Caco-2 (cell line): Measurements from ENCODE around the gene PDE4D. TPM values are rescaled to one million over a fixed set of nuclear protein-coding genes. Genes with fewer than 3 reads are reported as not detected.

Experiments
- BruUV-seq: library from RNA; stranded (reverse); fragments of 400-500 nt; replicated peaks from 2 replicates; lab custom pipeline; 2021; lab: Mats Ljungman, UMichigan
- CTCF ChIA-PET: fragments of 300-600 bp; sonication (Branson Sonifier 250); formaldehyde crosslinking; loops from one replicate; lab custom pipeline; 2022; ENCODE audit warnings: antibody characterized with exemption; lab: Charles Lee
- POLR2A ChIA-PET: fragments of 300-600 bp; sonication (Branson Sonifier 250); formaldehyde crosslinking; loops from one replicate; lab custom pipeline; 2022; ENCODE audit warnings: antibody characterized with exemption; lab: Charles Lee
- DNase-seq, 2 experiments: peaks; one replicate each; pipeline versions ENCODE4 v3.0.0 to v3.0.0-alpha.2; 2020 to 2022
- H3K27me3 ChIP-seq: replicated peaks from 2 replicates; pipeline ENCODE4 v1.6.0; 2011; ENCODE audit warnings: low read length; ENCODE audit not compliant: control insufficient read depth, insufficient read depth
- H3K36me3 ChIP-seq: 2 replicates; pipeline ENCODE4 v1.5.1; 2011; ENCODE audit warnings: low read length; ENCODE audit not compliant: control insufficient read depth, insufficient read depth
- H3K4me1 ChIP-seq: fragments of 250-450 bp; sonication (Bioruptor Pico); 2 replicates; pipeline ENCODE4 v1.5.1; 2020; ENCODE audit warnings: mild to moderate bottlenecking
- H3K4me3 ChIP-seq: 2 replicates; pipeline ENCODE4 v1.5.1; 2011; ENCODE audit warnings: low read depth, mild to moderate bottlenecking, control low read depth, low read length
- H3K9me3 ChIP-seq: fragments of 250-450 bp; sonication (Bioruptor Pico); 2 replicates; pipeline ENCODE4 v1.5.1; 2020; ENCODE audit warnings: mild to moderate bottlenecking, moderate library complexity
- H3K27ac Mint-ChIP-seq: one replicate; pipeline ENCODE4 v1.8.0; 2022; ENCODE audit warnings: mixed read lengths; ENCODE audit not compliant: unreplicated experiment
- H3K27me3 Mint-ChIP-seq: one replicate; pipeline ENCODE4 v1.8.0; 2022; ENCODE audit warnings: mixed read lengths; ENCODE audit not compliant: insufficient read depth, unreplicated experiment
- H3K36me3 Mint-ChIP-seq: one replicate; pipeline ENCODE4 v1.8.0; 2022; ENCODE audit warnings: mild to moderate bottlenecking, mixed read lengths; ENCODE audit not compliant: insufficient read depth, unreplicated experiment
- H3K4me1 Mint-ChIP-seq: one replicate; pipeline ENCODE4 v1.8.0; 2022; ENCODE audit warnings: low read depth, mixed read lengths; ENCODE audit not compliant: unreplicated experiment
- H3K4me3 Mint-ChIP-seq: one replicate; pipeline ENCODE4 v1.8.0; 2022; ENCODE audit warnings: mild to moderate bottlenecking, moderate library complexity, mixed read lengths; ENCODE audit not compliant: unreplicated experiment
- H3K9me3 Mint-ChIP-seq: one replicate; pipeline ENCODE4 v1.8.0; 2022; ENCODE audit warnings: mixed read lengths; ENCODE audit not compliant: unreplicated experiment
- intact Hi-C: fragments of 100-400 bp; cut with micrococcal nuclease; formaldehyde crosslinking; loops from one replicate; pipeline ENCODE4 v1.10.0; 2022; ENCODE audit not compliant: unreplicated experiment
- total RNA-seq: library from RNA; stranded (reverse); gene quantifications from 2 replicates; pipeline ENCODE4 v1.2.3, GENCODE V29; 2022
- TF ChIP-seq, protein P1 (sequence below), 2 experiments: fragments of 200-600 bp in 1 of 2; IDR thresholded peaks; 1 replicate in 1 of 2; 2 replicates in 1 of 2; pipeline versions ENCODE4 v1.5.1 to v1.8.0; 2011 to 2022; ENCODE audit warnings: antibody characterized with exemption in 1 of 2, control low read depth in 1 of 2, inconsistent platforms in 1 of 2, low read depth in 1 of 2, low read length in 1 of 2, mild to moderate bottlenecking in 1 of 2, moderate library complexity in 1 of 2; ENCODE audit not compliant: insufficient read depth in 1 of 2, severe bottlenecking in 1 of 2, unreplicated experiment in 1 of 2

The PDE4D gene
- total RNA-seq, 1 experiment from 2014 or later, result 89.8 TPM

DNA sequence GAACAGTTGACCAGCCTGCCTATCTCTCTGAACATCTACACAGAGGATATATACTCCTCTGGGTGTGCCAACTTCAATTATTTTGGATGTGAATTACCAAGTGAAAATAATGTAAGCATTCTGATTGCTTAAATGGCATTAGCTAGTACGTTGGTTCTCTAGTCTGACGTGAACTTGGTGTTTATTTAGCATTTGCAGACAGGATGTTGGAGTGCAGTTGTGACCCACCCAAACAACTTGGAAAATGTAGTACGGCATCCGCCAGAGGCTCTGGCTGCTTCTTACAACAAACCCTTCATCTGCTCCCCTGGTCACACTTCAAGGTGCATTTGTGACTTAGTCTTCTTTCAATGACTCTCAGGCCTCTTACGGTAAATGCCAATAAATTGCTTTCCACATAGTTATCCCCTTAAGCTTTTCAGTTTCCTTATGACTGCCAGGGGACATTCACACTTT, 616.6 kb downstream of the PDE4D start:
- Mint-ChIP-seq H3K9me3 (no peaks in the 10 kb centered on the region), H3K4me1 (no peaks in the 10 kb centered on the region), H3K4me3 (no peak overlapping the region), H3K27me3 (no peaks in the 10 kb centered on the region), H3K36me3 (no peaks in the 10 kb centered on the region), H3K27ac (no peak overlapping the region)
- Histone ChIP-seq H3K4me3 (no peak overlapping the region), H3K36me3 (no peaks in the 10 kb centered on the region), H3K27me3 (no peaks in the 10 kb centered on the region), H3K9me3 (no peaks in the 10 kb centered on the region), H3K4me1 (no peaks in the 10 kb centered on the region)
- no peak for DNase-seq
- TF ChIP-seq, protein P1, sequence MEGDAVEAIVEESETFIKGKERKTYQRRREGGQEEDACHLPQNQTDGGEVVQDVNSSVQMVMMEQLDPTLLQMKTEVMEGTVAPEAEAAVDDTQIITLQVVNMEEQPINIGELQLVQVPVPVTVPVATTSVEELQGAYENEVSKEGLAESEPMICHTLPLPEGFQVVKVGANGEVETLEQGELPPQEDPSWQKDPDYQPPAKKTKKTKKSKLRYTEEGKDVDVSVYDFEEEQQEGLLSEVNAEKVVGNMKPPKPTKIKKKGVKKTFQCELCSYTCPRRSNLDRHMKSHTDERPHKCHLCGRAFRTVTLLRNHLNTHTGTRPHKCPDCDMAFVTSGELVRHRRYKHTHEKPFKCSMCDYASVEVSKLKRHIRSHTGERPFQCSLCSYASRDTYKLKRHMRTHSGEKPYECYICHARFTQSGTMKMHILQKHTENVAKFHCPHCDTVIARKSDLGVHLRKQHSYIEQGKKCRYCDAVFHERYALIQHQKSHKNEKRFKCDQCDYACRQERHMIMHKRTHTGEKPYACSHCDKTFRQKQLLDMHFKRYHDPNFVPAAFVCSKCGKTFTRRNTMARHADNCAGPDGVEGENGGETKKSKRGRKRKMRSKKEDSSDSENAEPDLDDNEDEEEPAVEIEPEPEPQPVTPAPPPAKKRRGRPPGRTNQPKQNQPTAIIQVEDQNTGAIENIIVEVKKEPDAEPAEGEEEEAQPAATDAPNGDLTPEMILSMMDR (IDR thresholded peaks at IDR 0.05; ENCODE audit: insufficient read depth in 1 of 2, low read depth in 1 of 2, low read length in 1 of 2, severe bottlenecking in 1 of 2, unreplicated experiment in 1 of 2), result no peak
- ChIA-PET CTCF (no interaction called here), POLR2A (no interaction called here)
- intact Hi-C loops, result no loop called here
- BruUV-seq, result no TSS peak

DNA sequence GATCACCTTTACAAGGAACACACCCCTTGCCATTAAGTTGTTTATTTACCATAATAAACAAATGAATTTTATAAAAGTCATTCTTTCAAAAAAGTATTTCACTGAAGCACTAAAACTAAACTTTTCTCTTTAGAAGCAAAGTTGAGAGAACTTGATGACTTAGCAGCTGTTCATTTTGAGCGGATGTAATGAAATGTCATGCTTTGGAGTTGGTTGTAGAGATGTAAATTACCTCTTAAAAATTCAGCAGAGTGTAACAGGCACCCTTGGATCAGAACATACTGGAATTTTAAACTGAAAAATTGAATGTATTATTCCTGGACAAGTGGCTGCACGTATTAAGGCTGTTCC, 617.2 kb downstream of the PDE4D start:
- Mint-ChIP-seq H3K36me3 (no peaks in the 10 kb centered on the region), H3K4me1 (no peaks in the 10 kb centered on the region), H3K4me3 (no peak overlapping the region), H3K27ac (no peak overlapping the region), H3K9me3 (no peaks in the 10 kb centered on the region), H3K27me3 (no peaks in the 10 kb centered on the region)
- Histone ChIP-seq H3K27me3 (no peaks in the 10 kb centered on the region), H3K9me3 (no peaks in the 10 kb centered on the region), H3K36me3 (no peaks in the 10 kb centered on the region), H3K4me1 (no peaks in the 10 kb centered on the region), H3K4me3 (no peak overlapping the region; the same call in 1 of the 2 replicates)
- ChIA-PET POLR2A (no interaction called here), CTCF (no interaction called here)
- no peak for DNase-seq
- TF ChIP-seq, protein P1 (IDR thresholded peaks at IDR 0.05; ENCODE audit: insufficient read depth in 1 of 2, low read depth in 1 of 2, low read length in 1 of 2, severe bottlenecking in 1 of 2, unreplicated experiment in 1 of 2), result no peak
- intact Hi-C loops, result no loop called here
- BruUV-seq, result no TSS peak

DNA sequence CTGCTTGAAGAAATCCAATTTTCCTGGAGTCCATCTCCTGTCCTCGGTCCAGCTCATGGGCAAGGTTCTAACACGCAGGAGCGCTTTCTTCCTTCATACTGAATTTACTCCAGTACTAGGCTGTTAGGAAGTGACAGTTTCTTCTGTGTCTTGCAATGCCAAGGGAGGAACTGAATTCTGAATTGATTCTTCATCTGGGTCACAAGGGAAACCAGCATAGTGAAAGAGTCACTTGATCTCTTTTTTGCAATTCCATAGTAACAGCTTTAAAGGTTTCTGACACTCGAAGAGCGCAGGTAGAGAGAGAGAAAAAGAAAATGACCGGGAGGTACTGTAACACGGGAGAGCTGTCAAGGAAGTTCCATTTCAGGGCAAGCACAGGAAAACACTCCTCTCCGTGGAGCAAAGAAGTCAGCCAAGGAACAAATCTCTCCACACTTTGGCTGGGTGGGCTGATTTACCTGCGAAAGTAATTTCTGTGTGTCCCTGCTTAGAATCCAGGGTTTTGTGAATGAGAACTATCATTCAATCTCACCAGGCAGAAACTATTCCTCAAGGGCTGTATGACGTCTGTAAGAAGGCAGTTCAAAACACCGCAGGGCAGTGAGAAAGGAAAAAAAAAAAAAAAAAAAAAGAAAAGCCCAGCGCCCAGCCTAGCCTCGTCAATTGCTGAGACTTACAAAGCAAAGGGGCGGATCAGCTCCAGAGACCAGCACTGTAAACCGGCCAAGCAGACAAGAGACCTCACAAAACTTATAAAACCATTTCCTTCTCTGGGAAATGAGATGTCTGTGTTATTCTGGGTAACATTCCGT, 617.8 kb downstream of the PDE4D start:
- H3K27me3 ChIP-seq, result no peaks in the 10 kb centered on the region
- intact Hi-C loops, result no loop called here
- Mint-ChIP-seq H3K4me1 (no peaks in the 10 kb centered on the region), H3K27ac (peak overlapping the region; percentile 10), H3K27me3 (no peaks in the 10 kb centered on the region), H3K36me3 (no peaks in the 10 kb centered on the region), H3K9me3 (no peaks in the 10 kb centered on the region), H3K4me3 (peak overlapping the region; percentile 73)
- H3K9me3 ChIP-seq, result no peaks in the 10 kb centered on the region
- peak overlapping the region; percentile 25 for H3K4me3 ChIP-seq
- TF ChIP-seq, protein P1 (IDR thresholded peaks at IDR 0.05; ENCODE audit: insufficient read depth in 1 of 2, low read depth in 1 of 2, low read length in 1 of 2, severe bottlenecking in 1 of 2, unreplicated experiment in 1 of 2), result no peak
- no peaks in the 10 kb centered on the region for H3K36me3 ChIP-seq
- H3K4me1 ChIP-seq, result no peaks in the 10 kb centered on the region
- POLR2A ChIA-PET, result no interaction called here
- no peak for DNase-seq
- CTCF ChIA-PET, result no interaction called here
- BruUV-seq, result TSS peak; percentile 47
